Neuron (in vitro differentiated cells): ENCODE results near the gene TRIM44.
"Not testable (repeated sequence)": the region's sequence is repeated elsewhere in the genome, so short reads cannot be mapped to it uniquely, and the experiment has no call there.

ENCODE experiments used
- H2AFZ ChIP-seq: one replicate; pipeline ENCODE4 v1.6.1; 2013; ENCODE audit warnings: low read depth, mild to moderate bottlenecking, inconsistent platforms, low read length, moderate library complexity
- H3K27me3 ChIP-seq: one replicate; pipeline ENCODE4 v1.6.1; 2013; ENCODE audit warnings: low read length; ENCODE audit not compliant: insufficient read depth
- H3K36me3 ChIP-seq: one replicate; pipeline ENCODE4 v1.6.1; 2013; ENCODE audit warnings: low read length; ENCODE audit not compliant: insufficient read depth
- H3K4me1 ChIP-seq: one replicate; pipeline ENCODE4 v1.6.1; 2013; ENCODE audit warnings: low read length; ENCODE audit not compliant: insufficient read depth
- H3K4me3 ChIP-seq: 2 replicates; pipeline ENCODE4 v1.5.1; 2013; ENCODE audit warnings: mild to moderate bottlenecking, low read length, moderate library complexity
- H3K9me3 ChIP-seq: one replicate; pipeline ENCODE4 v1.6.1; 2013; ENCODE audit warnings: low read length

Gene TRIM44

GRCh38 chr11:35742707-35743454 lies 80.3 kb downstream of the TRIM44 start:
- H3K4me1 ChIP-seq, result peaks cover 4% of the 10 kb centered on the region
- no peaks in the 10 kb centered on the region for H3K27me3 ChIP-seq
- no peaks in the 10 kb centered on the region for H3K9me3 ChIP-seq
- H2AFZ ChIP-seq, result no peak overlapping the region
- H3K36me3 ChIP-seq, result peaks cover 16% of the 10 kb centered on the region
- H3K4me3 ChIP-seq, result no peak overlapping the region

GRCh38 chr11:35746356-35747153 lies 84.0 kb downstream of the TRIM44 start:
- Histone ChIP-seq H3K36me3 (peaks cover 5% of the 10 kb centered on the region), H2AFZ (no peak overlapping the region), H3K4me1 (peaks cover 4% of the 10 kb centered on the region), H3K9me3 (no peaks in the 10 kb centered on the region), H3K27me3 (no peaks in the 10 kb centered on the region), H3K4me3 (no peak overlapping the region)

- Histone ChIP-seq H2AFZ (no peak overlapping the region), H3K4me1 (peaks cover 4% of the 10 kb centered on the region), H3K9me3 (no peaks in the 10 kb centered on the region), H3K36me3 (peaks cover 5% of the 10 kb centered on the region), H3K27me3 (no peaks in the 10 kb centered on the region), H3K4me3 (no peak overlapping the region)
Measured at GRCh38 chr11:35747668-35748067, 85.1 kb downstream of the TRIM44 start.

- Histone ChIP-seq H3K36me3 (no peaks in the 10 kb centered on the region), H3K9me3 (no peaks in the 10 kb centered on the region), H2AFZ (no peak overlapping the region), H3K4me1 (peaks cover 4% of the 10 kb centered on the region), H3K4me3 (no peak overlapping the region), H3K27me3 (no peaks in the 10 kb centered on the region)
Measured at GRCh38 chr11:35748644-35749043, 86.1 kb downstream of the TRIM44 start.

- Histone ChIP-seq H3K9me3 (no peaks in the 10 kb centered on the region), H3K4me3 (no peak overlapping the region), H3K4me1 (peaks cover 4% of the 10 kb centered on the region), H2AFZ (no peak overlapping the region), H3K36me3 (no peaks in the 10 kb centered on the region), H3K27me3 (no peaks in the 10 kb centered on the region)
Measured at GRCh38 chr11:35750315-35750714, 87.7 kb downstream of the TRIM44 start.

- no peak overlapping the region for H2AFZ ChIP-seq
Measured at GRCh38 chr11:35750981-35751663, 88.5 kb downstream of the TRIM44 start.

GRCh38 chr11:35751664-35752061 lies 89.1 kb downstream of the TRIM44 start:
- H3K36me3 ChIP-seq, result no peaks in the 10 kb centered on the region
- no peak overlapping the region for H2AFZ ChIP-seq

More at GRCh38 chr11:35750981-35751663, 88.5 kb downstream of the TRIM44 start:
- Histone ChIP-seq H3K4me3 (no peak overlapping the region), H3K36me3 (no peaks in the 10 kb centered on the region), H3K4me1 (peaks cover 4% of the 10 kb centered on the region), H3K27me3 (no peaks in the 10 kb centered on the region), H3K9me3 (no peaks in the 10 kb centered on the region)

GRCh38 chr11:35752115-35752514 lies 89.5 kb downstream of the TRIM44 start:
- Histone ChIP-seq H3K4me1 (peaks cover 4% of the 10 kb centered on the region), H3K4me3 (no peak overlapping the region)

More at GRCh38 chr11:35751664-35752061, 89.1 kb downstream of the TRIM44 start:
- no peaks in the 10 kb centered on the region for H3K9me3 ChIP-seq
- peaks cover 4% of the 10 kb centered on the region for H3K4me1 ChIP-seq
- H3K27me3 ChIP-seq, result no peaks in the 10 kb centered on the region
- no peak overlapping the region for H3K4me3 ChIP-seq

GRCh38 chr11:35753573-35753972 lies 91.0 kb downstream of the TRIM44 start:
- H3K9me3 ChIP-seq, H3K27me3 ChIP-seq, H3K36me3 ChIP-seq, H3K4me3 ChIP-seq, H3K4me1 ChIP-seq, H2AFZ ChIP-seq: not testable (repeated sequence)

More at GRCh38 chr11:35752115-35752514, 89.5 kb downstream of the TRIM44 start:
- no peaks in the 10 kb centered on the region for H3K27me3 ChIP-seq
- H2AFZ ChIP-seq, result no peak overlapping the region
- no peaks in the 10 kb centered on the region for H3K9me3 ChIP-seq
- no peaks in the 10 kb centered on the region for H3K36me3 ChIP-seq

- not testable (repeated sequence) for H3K4me3 ChIP-seq, H3K4me1 ChIP-seq, H3K36me3 ChIP-seq
Measured at GRCh38 chr11:35759951-35760350, 97.4 kb downstream of the TRIM44 start.

GRCh38 chr11:35761899-35762298 lies 99.3 kb downstream of the TRIM44 start:
- no peaks in the 10 kb centered on the region for H3K9me3 ChIP-seq
- peaks cover 4% of the 10 kb centered on the region for H3K36me3 ChIP-seq
- H3K27me3 ChIP-seq, result no peaks in the 10 kb centered on the region
- H3K4me1 ChIP-seq, result no peaks in the 10 kb centered on the region
- H3K4me3 ChIP-seq, result no peak overlapping the region
- no peak overlapping the region for H2AFZ ChIP-seq

More at GRCh38 chr11:35759951-35760350, 97.4 kb downstream of the TRIM44 start:
- H3K9me3 ChIP-seq, H2AFZ ChIP-seq, H3K27me3 ChIP-seq: not testable (repeated sequence)

- H2AFZ ChIP-seq, result no peak overlapping the region
- H3K4me3 ChIP-seq, result no peak overlapping the region
- H3K9me3 ChIP-seq, result no peaks in the 10 kb centered on the region
- no peaks in the 10 kb centered on the region for H3K27me3 ChIP-seq
- H3K4me1 ChIP-seq, result no peaks in the 10 kb centered on the region
- peaks cover 4% of the 10 kb centered on the region for H3K36me3 ChIP-seq
Measured at GRCh38 chr11:35763301-35763700, 100.7 kb downstream of the TRIM44 start.

- Histone ChIP-seq H3K36me3 (peaks cover 4% of the 10 kb centered on the region), H3K4me1 (no peaks in the 10 kb centered on the region), H2AFZ (no peak overlapping the region), H3K4me3 (no peak overlapping the region), H3K27me3 (no peaks in the 10 kb centered on the region), H3K9me3 (no peaks in the 10 kb centered on the region)
Measured at GRCh38 chr11:35763765-35764164, 101.2 kb downstream of the TRIM44 start.
